PC-3 (cell line): ENCODE measurements around the gene DCTN2.

Experiments used
- CTCF ChIP-seq: fragments of 300-600 bp; sonication (generic); conservative IDR thresholded peaks from 2 replicates; pipeline ENCODE4 v1.5.1; 2017; ENCODE audit warnings: antibody characterized with exemption, low read depth, mild to moderate bottlenecking, low read length
- EZH2 ChIP-seq: fragments of 300-600 bp; sonication (generic); IDR thresholded peaks from one replicate; pipeline ENCODE4 v1.6.1; 2017; ENCODE audit warnings: antibody characterized with exemption, mild to moderate bottlenecking, low read length; ENCODE audit not compliant: unreplicated experiment
- EZH2phosphoT487 ChIP-seq: fragments of 300-600 bp; sonication (generic); IDR thresholded peaks from 2 replicates; pipeline ENCODE4 v1.6.1; 2018; ENCODE audit warnings: mild to moderate bottlenecking, antibody characterized with exemption, low read length, borderline replicate concordance

- TF ChIP-seq CTCF (no peak), EZH2 (no peak), EZH2phosphoT487 (no peak)
Measured at GRCh38 chr12:57527184-57527583, 19.8 kb downstream of the DCTN2 start.
